Mesenchymal stem cell (in vitro differentiated cells and primary cell): Measurements from ENCODE around the gene POC1B.
A peak's percentile ranks its signal among the peaks of the same experiment; 100 is the strongest.

Source experiments
- DNase-seq: peaks from one replicate; pipeline ENCODE4 v3.0.0-alpha.2; 2013
- H2AFZ ChIP-seq: one replicate; pipeline ENCODE4 v1.6.1; 2013; ENCODE audit warnings: low read depth, mild to moderate bottlenecking, control low read depth, inconsistent platforms, low read length, moderate library complexity
- H2AK5ac ChIP-seq: 2 replicates; pipeline ENCODE4 v1.6.1; 2013; ENCODE audit warnings: low read length, moderate library complexity, mild to moderate bottlenecking, inconsistent platforms; ENCODE audit not compliant: severe bottlenecking
- H2BK120ac ChIP-seq: one replicate; pipeline ENCODE4 v1.6.1; 2013; ENCODE audit warnings: low read depth, mild to moderate bottlenecking, inconsistent platforms, low read length, moderate library complexity
- H2BK12ac ChIP-seq, 2 experiments: one replicate each; pipeline ENCODE4 v1.6.1; 2013; ENCODE audit warnings: inconsistent platforms in 2 of 2, low read length in 2 of 2, mild to moderate bottlenecking in 2 of 2, moderate library complexity in 2 of 2, control low read depth in 1 of 2
- H2BK15ac ChIP-seq: one replicate; pipeline ENCODE4 v1.6.1; 2013; ENCODE audit warnings: mild to moderate bottlenecking, low read depth, inconsistent platforms; ENCODE audit not compliant: poor library complexity, severe bottlenecking
- H2BK5ac ChIP-seq: 2 replicates; pipeline ENCODE4 v1.6.1; 2013; ENCODE audit warnings: low read depth, mild to moderate bottlenecking, low read length, control low read depth, inconsistent platforms; ENCODE audit not compliant: poor library complexity, severe bottlenecking
- H3K14ac ChIP-seq, 2 experiments: one replicate each; pipeline ENCODE4 v1.6.1; 2013; ENCODE audit warnings: inconsistent platforms in 2 of 2, low read length in 2 of 2, control low read depth in 1 of 2, mild to moderate bottlenecking in 1 of 2, moderate library complexity in 1 of 2
- H3K18ac ChIP-seq, 2 experiments: one replicate each; pipeline ENCODE4 v1.6.1; 2013; ENCODE audit warnings: inconsistent platforms in 2 of 2, low read length in 2 of 2, control low read depth in 1 of 2, low read depth in 1 of 2, mild to moderate bottlenecking in 1 of 2
- H3K23ac ChIP-seq, 2 experiments: one replicate each; pipeline ENCODE4 v1.6.1; 2013; ENCODE audit warnings: inconsistent platforms in 2 of 2, low read length in 2 of 2, mild to moderate bottlenecking in 2 of 2, moderate library complexity in 2 of 2, control low read depth in 1 of 2
- H3K27ac ChIP-seq: 2 replicates; pipeline ENCODE4 v1.5.1; 2013; ENCODE audit warnings: mild to moderate bottlenecking, moderate library complexity, low read length, control low read depth, inconsistent platforms; ENCODE audit not compliant: poor library complexity, severe bottlenecking
- H3K27me3 ChIP-seq, 2 experiments: 2 replicates each; pipeline versions ENCODE4 v1.6.1 to v1.7.0; 2013; ENCODE audit warnings: low read length in 2 of 2, mild to moderate bottlenecking in 2 of 2, moderate library complexity in 2 of 2, control low read depth in 1 of 2, inconsistent platforms in 1 of 2; ENCODE audit not compliant: control insufficient read depth in 1 of 2, insufficient read depth in 1 of 2
- H3K36me3 ChIP-seq, 2 experiments: 2 replicates each; pipeline versions ENCODE4 v1.6.1 to v1.7.0; 2013; ENCODE audit warnings: low read length in 2 of 2, control low read depth in 1 of 2, inconsistent platforms in 1 of 2, low read depth in 1 of 2, mild to moderate bottlenecking in 1 of 2; ENCODE audit not compliant: insufficient read depth in 2 of 2, control insufficient read depth in 1 of 2
- H3K4ac ChIP-seq, 2 experiments: one replicate each; pipeline ENCODE4 v1.6.1; 2013; ENCODE audit warnings: inconsistent platforms in 2 of 2, low read length in 2 of 2, mild to moderate bottlenecking in 2 of 2, moderate library complexity in 2 of 2, control low read depth in 1 of 2, low read depth in 1 of 2
- H3K4me1 ChIP-seq: 2 replicates; pipeline ENCODE4 v1.6.1; 2013; ENCODE audit warnings: low read depth, low read length, control low read depth; ENCODE audit not compliant: control insufficient read depth, insufficient read depth
- H3K4me2 ChIP-seq: 2 replicates; pipeline ENCODE4 v1.6.1; 2013; ENCODE audit warnings: low read length, mild to moderate bottlenecking, inconsistent platforms; ENCODE audit not compliant: poor library complexity, severe bottlenecking
- H3K4me3 ChIP-seq, 2 experiments: 2 replicates each; pipeline versions ENCODE4 v1.5.1 to v1.7.0; 2013; ENCODE audit warnings: low read length in 2 of 2, mild to moderate bottlenecking in 2 of 2, control low read depth in 1 of 2, low read depth in 1 of 2; ENCODE audit not compliant: insufficient read depth in 1 of 2
- H3K79me1 ChIP-seq: replicated peaks from 2 replicates; pipeline ENCODE4 v1.6.1; 2013; ENCODE audit warnings: mild to moderate bottlenecking, control low read depth, low read length, inconsistent platforms; ENCODE audit not compliant: poor library complexity, severe bottlenecking
- H3K9ac ChIP-seq: 2 replicates; pipeline ENCODE4 v1.7.0; 2013; ENCODE audit warnings: mild to moderate bottlenecking, low read length, moderate library complexity
- H3K9me3 ChIP-seq: 2 replicates; pipeline ENCODE4 v1.7.0; 2013; ENCODE audit warnings: mild to moderate bottlenecking, low read length; ENCODE audit not compliant: control insufficient read depth
- H4K8ac ChIP-seq: one replicate; pipeline ENCODE4 v1.6.1; 2013; ENCODE audit warnings: inconsistent platforms, mild to moderate bottlenecking, low read length, moderate library complexity
- H4K91ac ChIP-seq: one replicate; pipeline ENCODE4 v1.6.1; 2013; ENCODE audit warnings: mild to moderate bottlenecking, low read length, inconsistent platforms
- WGBS: methylation state at CpG from one replicate; pipeline ENCODE4 v1.1.7; 2013; ENCODE audit warnings: mixed read lengths; 5-methylcytosine and 5-hydroxymethylcytosine counted together

The POC1B gene

DNA sequence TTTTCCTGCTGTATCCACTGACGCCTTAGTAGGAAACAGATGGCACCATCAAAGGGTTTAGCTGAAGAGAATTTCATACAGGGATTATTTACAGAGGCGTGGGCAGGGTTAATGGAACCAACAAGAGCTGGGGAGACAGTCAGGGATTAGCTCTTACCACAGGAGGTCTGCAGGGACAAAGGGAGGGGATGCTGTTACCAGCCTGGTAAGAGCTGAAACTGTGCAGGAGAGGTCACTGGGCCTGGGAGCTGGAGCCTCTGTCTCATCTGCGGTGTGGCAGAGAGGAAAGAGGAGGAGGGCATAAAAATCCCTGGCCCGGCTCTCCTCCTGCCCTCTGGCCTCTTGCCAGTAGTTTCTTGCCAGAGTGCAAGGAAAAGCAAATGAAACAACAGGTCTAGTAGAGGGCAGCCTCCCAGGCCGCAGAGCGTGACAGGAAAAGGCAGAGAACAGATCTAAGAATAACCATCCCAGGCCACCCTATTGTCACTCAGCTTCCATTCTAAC lies 18.9 kb upstream of the POC1B start:
- Histone ChIP-seq H3K4me2 (no peak overlapping the region), H3K9ac (no peak overlapping the region), H3K4me3 (no peak overlapping the region), H2BK15ac (no peak overlapping the region), H3K18ac (no peak overlapping the region), H3K14ac (no peak overlapping the region), H3K4me1 (peaks cover 4% of the 10 kb centered on the region), H3K79me1 (no peaks in the 10 kb centered on the region), H3K36me3 (no peaks in the 10 kb centered on the region), H3K4ac (no peak overlapping the region), H2BK12ac (no peak overlapping the region), H2AK5ac (no peak overlapping the region), H4K8ac (peak overlapping the region; percentile 5), H2BK120ac (no peak overlapping the region), H2BK5ac (no peak overlapping the region), H3K27me3 (no peaks in the 10 kb centered on the region), H3K27ac (no peak overlapping the region), H3K9me3 (no peaks in the 10 kb centered on the region), H2AFZ (no peak overlapping the region), H3K23ac (no peak overlapping the region), H4K91ac (no peak overlapping the region)
- DNase-seq: peak; percentile 60
- 54% methylated on average over 6 of the region's 6 CpGs for WGBS

DNA sequence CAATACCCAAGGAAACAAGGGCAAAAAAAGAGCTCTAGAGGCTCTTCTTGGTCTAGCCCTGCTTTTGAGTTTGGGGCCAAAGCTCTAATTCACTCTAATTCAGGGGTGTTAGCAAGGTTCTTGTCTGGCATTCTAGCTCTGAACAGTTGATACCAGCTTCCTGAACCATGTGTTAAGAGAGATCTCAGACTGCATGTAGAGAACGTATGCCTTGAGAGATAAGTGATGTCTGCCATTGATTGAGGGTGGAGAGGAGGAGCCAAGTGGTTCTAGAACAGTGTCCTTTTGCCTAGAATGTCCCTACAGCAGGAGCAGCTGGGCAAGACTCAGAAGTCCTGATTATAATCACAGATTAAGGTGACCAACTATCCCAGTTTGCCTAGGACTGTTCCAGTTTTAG lies 18.2 kb upstream of the POC1B start:
- 91% methylated on average over 1 of the region's 1 CpG for WGBS
- H2BK5ac ChIP-seq: peak overlapping the region; percentile 37
- H3K18ac ChIP-seq: peak overlapping the region in 1 of 2 experiments; percentile 12
- no peak overlapping the region for H3K4me3 ChIP-seq
- DNase-seq: no peak
- H2BK12ac ChIP-seq: peak overlapping the region in 1 of 2 experiments; percentile 86
- no peak overlapping the region for H3K9ac ChIP-seq
- H2BK15ac ChIP-seq: no peak overlapping the region
- H3K36me3 ChIP-seq: no peaks in the 10 kb centered on the region
- no peak overlapping the region for H3K23ac ChIP-seq
- H3K27me3 ChIP-seq: no peaks in the 10 kb centered on the region
- H2AFZ ChIP-seq: no peak overlapping the region
- H3K14ac ChIP-seq: no peak overlapping the region
- H2AK5ac ChIP-seq: peak overlapping the region; percentile 40
- H3K4me1 ChIP-seq: peaks cover 4% of the 10 kb centered on the region
- no peaks in the 10 kb centered on the region for H3K9me3 ChIP-seq
- H3K27ac ChIP-seq: no peak overlapping the region
- H2BK120ac ChIP-seq: no peak overlapping the region
- no peaks in the 10 kb centered on the region for H3K79me1 ChIP-seq
- H3K4me2 ChIP-seq: no peak overlapping the region
- peak overlapping the region; percentile 70 for H4K91ac ChIP-seq
- no peak overlapping the region for H3K4ac ChIP-seq
- H4K8ac ChIP-seq: no peak overlapping the region

DNA sequence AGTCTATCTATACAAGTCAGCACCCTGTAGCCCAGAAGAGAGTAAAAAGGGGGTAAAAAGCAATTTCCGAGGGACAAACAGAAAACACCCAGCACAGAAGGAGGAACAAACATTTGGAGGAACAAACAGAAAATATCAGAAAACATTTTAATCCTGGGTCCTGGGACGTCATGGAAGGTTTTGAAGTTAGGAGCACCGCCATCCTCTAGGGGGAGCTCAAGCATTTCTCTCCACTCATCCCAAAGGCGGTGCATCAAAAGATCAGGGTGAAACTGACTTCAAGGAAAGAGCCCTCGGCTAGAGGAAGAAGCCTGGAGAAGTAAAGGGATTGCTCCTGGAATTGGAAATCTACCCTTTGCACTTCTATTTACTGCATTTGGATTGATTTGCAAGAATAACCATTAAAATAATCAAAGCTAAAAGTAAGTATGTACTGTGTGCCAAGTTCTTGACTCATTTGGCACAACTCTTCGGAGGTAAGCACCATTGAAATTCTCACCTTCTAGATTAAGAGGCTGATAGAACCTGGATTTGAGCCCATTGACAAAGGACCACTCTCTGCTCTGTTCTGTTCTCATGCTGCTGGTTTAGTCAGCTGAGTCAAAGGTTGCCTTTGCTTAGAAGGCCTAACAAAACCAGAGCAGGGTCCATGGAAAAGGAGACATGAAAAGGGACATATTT lies 17.2 kb upstream of the POC1B start:
- Histone ChIP-seq H3K4ac (no peak overlapping the region), H3K36me3 (no peaks in the 10 kb centered on the region), H3K4me1 (peaks cover 4% of the 10 kb centered on the region), H2AFZ (no peak overlapping the region), H3K18ac (no peak overlapping the region), H3K4me3 (no peak overlapping the region), H2BK15ac (no peak overlapping the region), H2BK120ac (no peak overlapping the region), H3K79me1 (no peaks in the 10 kb centered on the region), H3K9ac (peak overlapping the region; percentile 33), H4K91ac (no peak overlapping the region), H3K4me2 (no peak overlapping the region), H2BK12ac (peak overlapping the region in 1 of 2 experiments; percentile 7), H3K9me3 (no peaks in the 10 kb centered on the region), H2BK5ac (no peak overlapping the region), H3K27me3 (no peaks in the 10 kb centered on the region), H3K27ac (no peak overlapping the region), H3K14ac (no peak overlapping the region), H3K23ac (no peak overlapping the region), H4K8ac (no peak overlapping the region), H2AK5ac (peak overlapping the region; percentile 17)
- peak; percentile 81 for DNase-seq
- 27% methylated on average over 4 of the region's 6 CpGs for WGBS

DNA sequence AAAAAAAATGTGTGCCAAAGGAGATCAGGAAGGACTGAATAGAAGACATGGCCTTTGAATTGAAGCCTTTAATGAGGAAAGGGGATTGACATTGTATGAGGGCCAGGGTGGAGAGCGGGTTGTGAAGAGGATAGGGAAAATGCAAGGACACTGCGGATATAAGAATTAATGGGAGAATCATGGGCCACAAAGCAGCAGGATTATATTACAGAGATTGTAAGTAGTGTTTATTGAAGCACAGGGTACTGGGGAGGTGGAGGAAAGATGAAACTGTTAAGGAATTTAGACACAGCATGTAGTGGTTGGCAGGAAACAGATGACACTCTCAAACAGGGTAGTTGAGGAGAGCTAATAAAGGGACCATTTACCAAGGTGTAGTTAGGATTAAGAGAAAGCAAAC lies 16.4 kb upstream of the POC1B start:
- H4K91ac ChIP-seq: no peak overlapping the region
- H3K9me3 ChIP-seq: no peaks in the 10 kb centered on the region
- no peak overlapping the region for H2AK5ac ChIP-seq
- 97% methylated on average over 2 of the region's 2 CpGs for WGBS
- H3K36me3 ChIP-seq: no peaks in the 10 kb centered on the region
- H2BK12ac ChIP-seq: no peak overlapping the region
- H3K23ac ChIP-seq: no peak overlapping the region
- DNase-seq: no peak
- no peak overlapping the region for H3K4me2 ChIP-seq
- no peak overlapping the region for H3K18ac ChIP-seq
- H4K8ac ChIP-seq: no peak overlapping the region
- no peak overlapping the region for H3K4me3 ChIP-seq
- no peak overlapping the region for H3K27ac ChIP-seq
- H3K14ac ChIP-seq: no peak overlapping the region
- H3K9ac ChIP-seq: no peak overlapping the region
- no peak overlapping the region for H3K4ac ChIP-seq
- no peaks in the 10 kb centered on the region for H3K79me1 ChIP-seq
- H3K27me3 ChIP-seq: no peaks in the 10 kb centered on the region
- no peak overlapping the region for H2BK5ac ChIP-seq
- peaks cover 4% of the 10 kb centered on the region for H3K4me1 ChIP-seq
- no peak overlapping the region for H2BK120ac ChIP-seq
- no peak overlapping the region for H2BK15ac ChIP-seq
- H2AFZ ChIP-seq: no peak overlapping the region
